GM19035 (cell line): ENCODE results near the gene CNNM3.

Experiments
- ATAC-seq: cut with Tn5 transposase; IDR thresholded peaks from one replicate; pipeline ENCODE4 v1.9.1; 2021; ENCODE audit not compliant: unreplicated experiment

Gene CNNM3

DNA sequence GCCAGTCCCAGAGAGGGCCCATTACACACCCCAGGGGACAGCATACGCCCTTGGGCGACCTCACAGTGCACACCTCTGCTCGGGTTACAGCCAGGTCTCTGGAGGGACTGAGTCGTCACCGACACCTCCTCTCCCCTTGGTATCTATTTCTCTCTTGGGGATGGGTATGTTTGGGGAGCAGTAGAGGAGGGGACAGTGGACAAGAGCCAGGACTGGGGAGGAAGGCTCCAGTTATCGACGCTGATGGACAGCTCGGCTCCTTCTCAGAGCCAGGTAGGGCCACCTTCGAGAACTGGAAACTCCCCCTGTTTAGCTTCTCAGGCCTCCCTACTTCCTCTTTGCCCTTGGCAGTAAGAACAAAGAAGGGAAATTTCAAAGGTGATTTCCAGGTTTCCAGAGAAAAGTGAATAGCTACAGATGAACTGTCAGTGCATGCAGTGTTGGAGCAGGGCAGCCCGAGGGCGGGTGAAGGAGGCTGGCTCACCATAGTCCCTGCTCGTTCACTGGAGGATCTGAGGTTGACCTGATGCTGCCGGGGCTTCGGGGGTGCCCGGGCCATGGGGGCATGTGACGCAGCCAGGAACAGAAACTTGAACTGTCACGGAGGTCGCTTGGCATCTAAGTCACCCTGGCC is 58.2 kb downstream of the CNNM3 start:
- ATAC-seq = peak; percentile 54

GRCh38 chr2:96875498-96876268 is 59.6 kb downstream of the CNNM3 start:
- no peak for ATAC-seq

DNA sequence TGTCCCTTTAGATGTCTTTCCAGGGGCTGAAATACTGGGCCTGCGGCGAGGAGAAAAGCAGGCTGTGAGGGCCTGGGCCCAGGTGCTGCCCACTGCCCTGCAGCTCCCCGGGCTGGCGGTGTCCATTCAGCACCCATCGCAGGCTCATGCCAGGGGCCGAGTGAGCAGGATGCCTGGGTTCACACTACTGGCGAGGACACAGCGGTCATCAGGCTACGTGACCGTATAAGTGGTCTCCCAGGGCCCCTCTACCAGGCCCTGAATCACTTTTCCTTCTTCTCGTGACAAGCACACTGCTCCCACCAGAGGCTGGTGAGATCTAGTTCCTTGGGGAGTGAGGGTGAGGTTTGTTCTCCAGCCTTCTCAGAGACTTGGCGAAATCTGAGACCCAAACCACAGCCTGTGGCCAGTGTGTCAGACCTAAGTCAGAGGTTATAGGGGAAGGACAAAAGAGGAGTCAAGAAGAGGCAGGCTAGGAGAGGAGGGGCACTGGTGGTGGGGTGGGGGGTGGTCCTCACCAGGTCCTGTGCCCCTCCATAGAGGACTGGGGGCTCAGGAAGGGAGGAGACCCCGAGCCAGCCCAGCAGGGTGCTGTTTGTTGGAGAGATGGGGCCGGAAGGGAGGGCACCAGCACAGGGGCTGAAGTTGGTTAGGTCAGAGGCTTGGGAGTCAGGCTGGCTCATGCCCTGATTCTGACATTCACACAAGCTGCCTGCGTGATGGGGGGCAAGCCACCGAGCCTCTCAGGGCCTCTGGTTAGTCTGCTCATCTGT is 60.4 kb downstream of the CNNM3 start:
- ATAC-seq = no peak

DNA sequence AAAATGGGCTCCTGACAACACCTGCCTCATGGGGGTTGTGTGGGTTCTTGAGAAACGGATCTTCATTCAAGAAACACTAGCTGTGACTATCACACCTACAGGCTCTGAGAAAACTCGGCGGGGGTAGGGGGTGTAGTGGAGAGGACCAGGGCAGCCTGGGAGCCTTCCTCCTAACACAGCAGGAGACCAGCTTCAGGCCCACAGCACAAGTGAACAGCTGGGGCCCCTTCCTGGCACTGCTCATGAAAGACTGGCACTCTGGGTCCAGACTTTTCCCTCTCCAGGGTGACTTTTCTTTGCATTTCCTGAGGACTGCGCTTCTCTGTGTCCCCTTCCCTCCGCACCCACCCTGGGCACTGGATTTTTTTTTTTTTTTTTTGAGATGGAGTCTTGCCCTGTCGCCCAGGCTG is 61.0 kb downstream of the CNNM3 start:
- ATAC-seq = no peak

DNA sequence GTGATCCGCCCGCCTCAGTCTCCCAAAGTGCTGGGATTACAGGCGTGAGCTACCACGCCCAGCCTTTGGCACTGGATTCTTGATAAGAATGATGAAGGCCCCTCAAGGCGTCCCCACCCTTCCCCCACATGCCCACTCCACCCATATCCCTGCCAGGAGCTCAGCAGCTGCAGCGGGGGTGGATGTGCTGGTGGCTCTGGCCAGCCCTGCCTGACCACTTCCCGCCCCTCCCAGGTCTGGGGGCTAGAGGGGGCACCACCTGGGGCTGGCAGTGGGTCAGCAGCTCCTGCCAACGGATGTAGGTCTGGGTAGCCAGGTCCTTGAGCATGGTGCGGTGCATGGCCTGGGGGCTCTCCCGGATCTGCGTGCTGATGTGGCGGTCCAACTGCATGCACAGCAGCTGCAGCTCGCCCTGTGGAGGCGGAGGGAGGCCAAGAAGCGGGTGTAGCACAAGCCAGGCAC is 61.6 kb downstream of the CNNM3 start:
- no peak for ATAC-seq

- ATAC-seq = no peak
Observed at GRCh38 chr2:96878171-96878570, 62.1 kb downstream of the CNNM3 start.

GRCh38 chr2:96878796-96879544 is 62.9 kb downstream of the CNNM3 start:
- ATAC-seq = no peak

DNA sequence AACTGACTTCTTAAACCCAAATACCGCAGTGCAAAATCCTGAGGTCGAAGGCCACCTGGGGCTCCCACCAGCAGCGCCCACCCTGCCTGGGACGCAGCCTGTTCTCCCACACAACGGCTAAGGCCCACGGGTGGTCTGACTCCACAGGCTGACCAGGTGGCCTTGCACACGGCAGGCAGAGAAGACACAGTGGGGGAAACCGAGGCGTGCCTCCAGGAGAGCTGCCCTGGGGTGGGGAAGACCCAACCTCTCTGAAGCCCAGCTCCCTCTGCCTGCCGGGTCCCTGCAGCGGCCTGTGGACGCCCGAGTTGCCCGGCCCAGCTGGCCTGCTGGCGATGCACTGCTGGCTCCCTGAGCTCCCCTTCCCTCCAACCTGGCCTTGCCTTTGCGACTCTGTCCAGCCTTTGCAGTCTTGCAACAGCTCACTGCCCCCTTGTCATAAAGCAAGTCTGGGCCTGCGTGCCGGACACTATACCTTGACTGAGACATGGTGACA is 63.5 kb downstream of the CNNM3 start:
- ATAC-seq = no peak

DNA sequence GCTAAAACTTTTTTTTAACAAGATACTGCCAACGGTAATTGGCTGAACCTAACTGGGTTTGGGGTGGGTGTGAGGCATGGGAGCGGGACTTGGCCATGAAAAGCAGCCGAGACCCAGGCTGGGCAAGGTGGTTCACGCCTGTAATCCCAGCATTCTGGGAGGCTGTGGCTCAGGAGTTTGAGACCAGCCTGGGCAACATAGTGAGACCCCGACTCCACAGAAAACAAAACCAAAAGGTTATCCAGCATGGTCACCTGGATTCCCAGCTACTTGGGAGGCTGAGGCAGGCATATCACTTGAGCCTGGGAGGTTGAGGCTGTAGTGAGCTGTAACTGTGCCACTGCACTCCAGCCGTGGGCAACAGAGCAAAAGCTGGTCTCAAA is 64.8 kb downstream of the CNNM3 start:
- ATAC-seq = no peak

DNA sequence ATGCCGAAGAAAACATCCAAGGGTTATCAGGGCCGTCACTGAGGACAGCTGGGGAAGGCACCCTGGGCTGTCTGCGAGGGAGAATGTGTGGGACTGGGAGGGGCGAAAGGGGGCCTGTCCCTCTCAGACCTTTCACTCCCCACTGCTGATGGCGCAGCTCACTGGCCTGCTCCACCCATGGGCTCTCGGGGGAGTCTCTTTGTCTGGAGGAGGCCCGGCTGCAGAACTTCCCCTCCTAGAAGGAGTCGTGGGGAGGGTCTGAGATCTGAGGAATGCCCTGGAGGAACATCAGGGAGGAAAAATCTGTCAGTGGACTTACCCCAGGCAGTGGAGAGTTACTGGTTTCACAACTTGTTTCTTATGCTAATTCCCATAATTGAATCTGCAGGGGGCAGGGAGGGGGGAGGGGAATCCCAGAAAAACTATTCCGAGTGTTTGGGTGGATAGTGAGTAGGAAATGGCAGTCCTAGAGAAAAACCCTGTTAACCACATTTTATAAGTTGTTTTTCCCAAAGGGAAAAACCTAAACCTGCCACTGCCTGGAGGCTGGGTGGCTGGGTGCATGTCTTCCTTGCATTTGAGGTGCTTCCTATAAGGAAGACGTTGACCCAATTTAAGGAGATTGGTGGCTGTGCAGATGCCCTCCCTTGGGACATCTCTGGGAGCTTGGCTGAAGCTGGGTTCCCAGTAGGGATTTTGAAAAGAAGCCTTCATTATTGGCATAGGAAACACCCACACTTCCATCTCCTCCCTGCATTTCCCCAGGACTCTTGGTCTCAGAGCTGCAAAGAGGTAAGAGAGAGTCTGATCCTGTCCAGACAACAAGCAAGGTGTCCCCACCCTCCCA is 65.5 kb downstream of the CNNM3 start:
- no peak for ATAC-seq

GRCh38 chr2:96882230-96882629 is 66.2 kb downstream of the CNNM3 start:
- no peak for ATAC-seq

- ATAC-seq = no peak
Observed at GRCh38 chr2:96882906-96883305, 66.8 kb downstream of the CNNM3 start.

DNA sequence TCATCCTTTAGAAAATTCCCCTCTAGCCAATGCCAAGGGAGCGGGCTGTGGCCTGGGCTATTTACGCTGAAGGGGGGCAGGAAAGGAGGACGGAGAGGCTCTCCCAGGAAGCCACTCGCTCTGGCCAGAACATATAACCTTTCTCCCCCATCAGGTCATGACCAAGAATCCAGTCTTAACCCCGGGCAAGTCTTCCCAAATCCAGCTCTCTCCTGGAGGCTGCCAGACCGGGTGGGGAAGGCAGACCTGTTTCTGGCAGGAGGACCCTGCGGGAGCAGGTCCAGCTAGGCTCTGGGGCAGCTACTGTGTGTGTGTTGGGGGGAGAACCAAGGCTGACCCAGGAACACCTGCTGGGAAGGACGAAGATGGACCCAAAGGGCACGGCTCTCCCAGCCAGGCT is 67.2 kb downstream of the CNNM3 start:
- no peak for ATAC-seq
